GM18507 (cell line): ENCODE data around the gene INPP1.
"Not testable (repeated sequence)": the region's sequence is repeated elsewhere in the genome, so short reads cannot be mapped to it uniquely, and the experiment has no call there.

Experiments used
- DNase-seq: peaks from one replicate; pipeline ENCODE4 v3.0.0; 2011; ENCODE audit warnings: low read depth; ENCODE audit not compliant: insufficient read length; ENCODE audit errors: extremely low spot score
- FAIRE-seq: peaks from 2 replicates; lab custom pipeline; 2011; peaks lifted over from hg19 to GRCh38; lab: Jason Lieb, UNC

The INPP1 gene

GRCh38 chr2:190357600-190357999, 14.2 kb downstream of the INPP1 start:
- no peak for FAIRE-seq
- no peak for DNase-seq

- peak; percentile 18 for FAIRE-seq
These were observed 15.5 kb downstream of the INPP1 start for GRCh38 chr2:190358655-190359448.

GRCh38 chr2:190360561-190360960, 17.2 kb downstream of the INPP1 start:
- FAIRE-seq (no peak), DNase-seq (no peak)

More at GRCh38 chr2:190358655-190359448, 15.5 kb downstream of the INPP1 start:
- not testable (repeated sequence) for DNase-seq

- no peak for FAIRE-seq
These were observed 17.6 kb downstream of the INPP1 start for GRCh38 chr2:190360965-190361364.

GRCh38 chr2:190361572-190361971, 18.2 kb downstream of the INPP1 start:
- DNase-seq: no peak
- FAIRE-seq: no peak

More at GRCh38 chr2:190360965-190361364, 17.6 kb downstream of the INPP1 start:
- DNase-seq: no peak

- FAIRE-seq (no peak), DNase-seq (no peak)
These were observed 19.5 kb downstream of the INPP1 start for GRCh38 chr2:190362894-190363293.

GRCh38 chr2:190365499-190366204, 22.3 kb downstream of the INPP1 start:
- FAIRE-seq: no peak
- DNase-seq: no peak

GRCh38 chr2:190366248-190366753, 22.9 kb downstream of the INPP1 start:
- FAIRE-seq: no peak
- DNase-seq: no peak

- FAIRE-seq: no peak
- DNase-seq: no peak
These were observed 23.7 kb downstream of the INPP1 start for GRCh38 chr2:190367091-190367490.

- no peak for FAIRE-seq
These were observed 26.2 kb downstream of the INPP1 start for GRCh38 chr2:190369635-190370034.

GRCh38 chr2:190376083-190376482, 32.7 kb downstream of the INPP1 start:
- DNase-seq (no peak), FAIRE-seq (no peak)

More at GRCh38 chr2:190369635-190370034, 26.2 kb downstream of the INPP1 start:
- no peak for DNase-seq

GRCh38 chr2:190376591-190377245, 33.3 kb downstream of the INPP1 start:
- DNase-seq: no peak
- FAIRE-seq: no peak

- DNase-seq (no peak), FAIRE-seq (no peak)
These were observed 35.5 kb downstream of the INPP1 start for GRCh38 chr2:190378880-190379237.

- FAIRE-seq: no peak
These were observed 36.0 kb downstream of the INPP1 start for GRCh38 chr2:190379249-190379964.

GRCh38 chr2:190380962-190381412, 37.6 kb downstream of the INPP1 start:
- no peak for DNase-seq
- no peak for FAIRE-seq

More at GRCh38 chr2:190379249-190379964, 36.0 kb downstream of the INPP1 start:
- DNase-seq: no peak

GRCh38 chr2:190382851-190383250, 39.5 kb downstream of the INPP1 start:
- FAIRE-seq (peak; percentile 87), DNase-seq (peak; percentile 49)

GRCh38 chr2:190387422-190387821, 44.0 kb downstream of the INPP1 start:
- no peak for DNase-seq
- no peak for FAIRE-seq

- FAIRE-seq: no peak
- DNase-seq: no peak
These were observed 52.9 kb downstream of the INPP1 start for GRCh38 chr2:190396271-190396670.

GRCh38 chr2:190402986-190403603, 59.7 kb downstream of the INPP1 start:
- DNase-seq (no peak), FAIRE-seq (no peak)
